Putamen (tissue), 1 donor: ENCODE measurements around the gene NHLH2.

Experiments
- DNase-seq: peaks from one replicate; pipeline ENCODE4 v3.0.0-alpha.2; 2016; ENCODE audit warnings: low spot score

The NHLH2 gene

DNA sequence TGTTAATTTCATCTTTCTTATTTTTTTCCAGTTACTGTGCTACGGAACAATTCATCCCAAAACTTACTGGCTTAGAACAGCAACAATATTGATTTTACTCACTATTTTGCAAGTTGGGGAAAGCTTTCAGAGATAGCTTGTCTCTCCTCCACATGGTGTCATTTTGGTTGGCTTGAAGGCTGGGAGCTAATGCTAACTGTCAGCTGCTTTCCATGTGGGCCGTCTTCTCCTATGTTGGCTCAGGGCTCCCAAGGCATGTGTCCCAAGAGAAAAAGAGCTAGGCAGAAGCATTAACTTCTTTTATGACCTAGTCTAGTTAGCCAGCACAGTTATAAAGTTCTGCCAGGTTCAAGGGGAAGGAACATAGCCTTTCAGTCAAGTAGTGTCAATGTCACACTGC lies 38.5 kb downstream of the NHLH2 start:
- no peak for DNase-seq

DNA sequence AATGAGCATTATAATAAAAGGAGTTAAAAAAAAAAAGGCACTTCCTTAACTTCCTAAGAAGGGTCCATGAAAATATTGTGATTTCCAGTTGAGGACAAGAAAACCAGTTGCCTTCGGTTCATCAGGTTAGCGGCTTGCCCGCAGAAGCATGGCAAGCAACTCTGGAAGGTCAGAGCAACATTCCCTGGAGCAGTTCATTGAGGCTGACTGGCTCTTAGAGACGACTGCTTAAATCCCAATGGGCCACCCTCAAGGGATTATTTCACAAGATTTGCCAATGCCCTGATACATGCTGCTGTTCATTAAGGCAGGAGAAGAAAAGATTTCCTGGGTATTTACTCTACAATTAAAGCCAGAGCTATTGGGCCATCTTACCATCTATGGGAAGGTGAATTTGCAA lies 43.4 kb downstream of the NHLH2 start:
- DNase-seq = no peak

DNA sequence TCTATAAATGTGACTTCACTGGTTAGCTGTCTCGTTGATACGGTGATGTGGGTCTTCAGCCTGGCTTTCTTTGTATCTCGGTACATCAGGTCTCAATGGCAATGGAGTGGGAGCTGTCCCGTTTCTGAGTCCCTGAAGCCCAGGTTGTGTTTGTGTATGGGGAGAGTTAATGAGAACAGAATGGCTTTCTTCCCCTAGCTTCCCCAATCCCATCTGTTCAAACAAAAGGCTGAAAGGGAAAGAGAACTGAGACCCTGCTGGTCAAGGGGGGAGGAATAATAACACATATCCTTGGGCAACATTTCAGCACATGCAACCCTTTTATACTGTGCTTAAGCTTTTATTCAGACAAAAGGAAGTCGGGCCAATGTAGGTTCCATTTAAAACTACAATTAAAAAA lies 44.0 kb downstream of the NHLH2 start:
- no peak for DNase-seq

DNA sequence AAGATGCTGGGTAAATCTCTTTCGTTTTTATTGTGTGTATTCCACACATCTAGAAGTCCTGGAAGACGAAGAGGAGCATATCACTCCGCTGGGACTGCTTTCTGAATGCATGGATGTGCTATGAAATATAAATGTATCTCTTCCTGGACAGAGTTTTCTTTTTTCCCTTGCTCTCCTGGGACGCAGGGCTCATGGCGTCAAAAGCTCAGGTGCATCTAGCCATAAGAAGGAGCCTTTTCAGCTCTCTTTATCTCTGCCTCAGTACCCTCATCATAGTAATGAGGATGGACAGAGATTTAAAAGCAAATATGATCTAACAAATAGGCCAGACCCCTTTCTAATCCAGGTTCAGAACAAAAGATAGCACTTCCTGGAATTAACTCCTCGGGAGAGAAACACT lies 44.9 kb downstream of the NHLH2 start:
- no peak for DNase-seq

DNA sequence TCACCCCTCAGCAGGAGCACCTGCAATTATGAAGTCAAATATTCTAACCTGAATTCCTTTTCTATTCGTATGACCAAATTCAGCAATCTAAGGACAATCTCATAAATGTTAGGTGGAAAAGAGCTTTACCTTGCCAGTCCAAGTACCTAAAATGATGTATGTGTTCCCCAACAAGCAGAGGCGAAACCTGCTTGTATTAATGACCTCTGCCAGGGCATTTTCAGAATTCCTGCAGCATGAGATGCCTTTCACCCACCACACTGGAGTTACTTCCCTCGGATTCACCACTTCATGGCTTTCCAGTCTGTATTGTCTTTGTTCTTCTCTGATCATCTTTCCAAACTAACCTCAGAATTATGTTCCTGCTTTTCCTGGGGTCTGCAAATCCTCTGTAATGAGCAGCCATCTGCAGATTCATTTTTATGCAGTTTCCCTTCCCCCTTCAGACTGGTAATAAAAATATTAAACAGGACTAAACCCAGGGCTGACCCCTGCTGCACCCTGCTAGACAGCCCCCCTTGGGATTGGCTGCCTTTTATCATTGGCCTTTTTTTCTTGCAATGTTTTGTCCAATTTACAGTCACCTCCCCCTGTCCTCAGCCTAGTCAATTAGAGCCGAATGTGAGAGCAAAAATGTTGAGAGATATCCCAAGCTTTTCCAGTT lies 45.8 kb downstream of the NHLH2 start:
- no peak for DNase-seq

DNA sequence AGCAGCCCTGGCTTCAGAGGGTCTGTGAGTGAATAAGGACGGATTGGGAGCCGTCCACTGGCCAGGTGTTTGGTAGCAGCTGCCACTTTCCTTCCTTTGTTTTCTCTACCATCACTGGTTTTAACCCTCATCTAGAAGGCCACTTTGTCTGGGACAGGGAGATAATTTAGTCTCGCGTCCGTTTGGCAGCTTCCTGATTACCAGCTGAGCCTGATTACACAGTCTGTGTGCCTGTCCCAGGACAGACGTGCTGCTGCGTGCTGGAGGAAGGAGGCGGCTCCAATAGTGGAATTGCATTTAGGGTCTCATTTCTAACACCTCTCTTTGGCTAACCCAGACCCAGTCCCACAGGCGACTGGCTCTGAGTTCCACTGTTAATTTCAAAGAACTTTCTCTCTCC lies 47.8 kb downstream of the NHLH2 start:
- DNase-seq = no peak

DNA sequence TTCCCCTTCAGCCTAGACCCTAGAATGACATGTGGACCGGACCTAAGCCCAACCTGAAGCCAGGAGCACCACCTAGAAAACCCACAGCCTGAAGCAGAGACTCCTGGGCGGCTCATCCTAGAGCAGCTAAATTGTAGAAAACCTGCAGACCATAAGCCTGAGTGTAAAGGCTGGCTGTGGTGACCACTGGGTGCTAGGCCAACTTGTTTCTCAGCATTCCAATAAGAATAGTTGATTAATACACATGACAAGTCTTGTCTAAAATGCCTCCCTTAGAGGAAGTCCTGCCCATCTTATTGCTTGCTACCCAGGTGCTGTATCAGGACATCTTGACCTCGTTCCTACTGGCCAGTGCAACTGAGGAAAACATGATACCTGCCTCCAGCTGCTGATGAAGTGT lies 49.1 kb downstream of the NHLH2 start:
- DNase-seq = no peak

DNA sequence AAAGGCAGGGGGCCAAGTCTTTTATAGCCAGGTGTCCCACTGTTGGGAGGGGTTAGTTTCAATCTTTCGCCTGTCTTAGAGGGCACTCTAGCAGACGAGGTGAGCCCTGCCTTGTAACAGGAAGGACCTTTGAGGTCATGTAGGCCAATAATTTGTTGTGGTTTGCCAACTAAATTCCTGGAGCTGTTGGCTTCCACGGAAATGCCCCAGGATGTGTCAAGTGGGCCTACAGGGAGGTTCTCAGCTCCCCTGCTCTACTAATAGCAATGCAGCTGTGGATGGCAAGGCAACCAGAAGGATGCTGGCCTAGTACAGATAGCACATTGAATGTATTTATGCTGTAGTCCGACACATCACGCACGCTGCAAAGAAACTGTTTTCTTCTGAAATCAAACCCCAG lies 50.1 kb downstream of the NHLH2 start:
- no peak for DNase-seq

DNA sequence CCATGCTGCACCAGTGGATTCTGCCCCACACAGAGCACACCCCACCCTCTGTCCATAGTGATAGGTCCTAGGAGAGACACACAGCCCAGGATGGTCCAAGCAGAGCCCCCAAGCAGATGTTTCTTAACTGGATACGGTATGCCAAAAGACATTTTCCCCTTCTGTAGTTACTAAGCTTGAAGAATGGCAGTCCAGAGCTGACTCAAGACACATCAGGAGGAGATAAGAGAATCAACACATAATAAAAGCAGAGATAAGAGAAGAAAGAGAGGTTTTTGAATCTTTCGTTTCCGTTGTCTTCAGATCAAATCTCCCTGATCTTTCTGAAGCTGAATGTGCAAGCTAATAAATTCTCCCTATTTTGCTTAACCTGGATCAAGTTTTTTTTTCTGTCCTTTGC lies 50.6 kb downstream of the NHLH2 start:
- DNase-seq = no peak
